Calu3 (cell line): Measurements from ENCODE around the gene AQP11. TPM values are rescaled to one million over a fixed set of nuclear protein-coding genes. Genes with fewer than 3 reads are reported as not detected.
"Not testable (repeated sequence)": the region's sequence is repeated elsewhere in the genome, so short reads cannot be mapped to it uniquely, and the experiment has no call there.

Experiments
- BruUV-seq: library from RNA; stranded (reverse); fragments of 400-500 nt; replicated peaks from 2 replicates; lab custom pipeline; 2021; lab: Mats Ljungman, UMichigan
- CTCF ChIA-PET: fragments of 300-600 bp; sonication (Branson Sonifier 250); formaldehyde crosslinking; loops from one replicate; lab custom pipeline; 2022; ENCODE audit warnings: antibody characterized with exemption; lab: Charles Lee
- DNase-seq: peaks from one replicate; pipeline ENCODE4 v3.0.0; 2022
- H3K27ac Mint-ChIP-seq: one replicate; pipeline ENCODE4 v1.8.0; 2022; ENCODE audit warnings: mixed read lengths; ENCODE audit not compliant: unreplicated experiment
- H3K27me3 Mint-ChIP-seq: one replicate; pipeline ENCODE4 v1.8.0; 2022; ENCODE audit warnings: mixed read lengths; ENCODE audit not compliant: unreplicated experiment
- H3K36me3 Mint-ChIP-seq: one replicate; pipeline ENCODE4 v1.8.0; 2022; ENCODE audit warnings: mild to moderate bottlenecking, moderate library complexity, mixed read lengths; ENCODE audit not compliant: insufficient read depth, unreplicated experiment
- H3K4me1 Mint-ChIP-seq: one replicate; pipeline ENCODE4 v1.8.0; 2022; ENCODE audit warnings: mild to moderate bottlenecking, low read depth, mixed read lengths; ENCODE audit not compliant: unreplicated experiment
- H3K4me3 Mint-ChIP-seq: one replicate; pipeline ENCODE4 v1.8.0; 2022; ENCODE audit warnings: mild to moderate bottlenecking, low read depth, moderate library complexity, mixed read lengths; ENCODE audit not compliant: unreplicated experiment
- H3K9me3 Mint-ChIP-seq: one replicate; pipeline ENCODE4 v1.8.0; 2022; ENCODE audit warnings: low read depth, mixed read lengths; ENCODE audit not compliant: unreplicated experiment
- CTCF ChIP-seq: fragments of 200-600 bp; IDR thresholded peaks from one replicate; pipeline ENCODE4 v1.8.0; 2022; ENCODE audit warnings: antibody characterized with exemption; ENCODE audit not compliant: unreplicated experiment
- intact Hi-C: fragments of 100-400 bp; cut with micrococcal nuclease; formaldehyde crosslinking; loops from one replicate; pipeline ENCODE4 v1.10.0; 2022; ENCODE audit not compliant: unreplicated experiment
- total RNA-seq: library from RNA; stranded (reverse); gene quantifications from 2 replicates; pipeline ENCODE4 v1.2.3, GENCODE V29; 2022

The AQP11 gene
- total RNA-seq, 1 experiment from 2014 or later, result 1.4 TPM

GRCh38 chr11:77619576-77620198 lies 29.9 kb downstream of the AQP11 start:
- CTCF ChIA-PET, result interaction anchor here (0.5 to 1.4 kb wide), 6 partner anchors 17 to 485 kb away, joined by 3 to 7 read pairs (median 4); partner anchors contain the start of gene AQP11
- Mint-ChIP-seq H3K4me1 (no peaks in the 10 kb centered on the region), H3K27ac (no peak overlapping the region), H3K27me3 (no peaks in the 10 kb centered on the region), H3K9me3 (no peaks in the 10 kb centered on the region), H3K4me3 (no peak overlapping the region), H3K36me3 (peaks cover 40% of the 10 kb centered on the region)
- DNase-seq, result peak; percentile 59
- BruUV-seq, result no TSS peak
- intact Hi-C loops, result loop anchor here (1.0 kb wide), 1 partner anchor 71 kb away; no protein-coding TSS in a partner anchor
- peak; percentile 37 for TF ChIP-seq CTCF

DNA sequence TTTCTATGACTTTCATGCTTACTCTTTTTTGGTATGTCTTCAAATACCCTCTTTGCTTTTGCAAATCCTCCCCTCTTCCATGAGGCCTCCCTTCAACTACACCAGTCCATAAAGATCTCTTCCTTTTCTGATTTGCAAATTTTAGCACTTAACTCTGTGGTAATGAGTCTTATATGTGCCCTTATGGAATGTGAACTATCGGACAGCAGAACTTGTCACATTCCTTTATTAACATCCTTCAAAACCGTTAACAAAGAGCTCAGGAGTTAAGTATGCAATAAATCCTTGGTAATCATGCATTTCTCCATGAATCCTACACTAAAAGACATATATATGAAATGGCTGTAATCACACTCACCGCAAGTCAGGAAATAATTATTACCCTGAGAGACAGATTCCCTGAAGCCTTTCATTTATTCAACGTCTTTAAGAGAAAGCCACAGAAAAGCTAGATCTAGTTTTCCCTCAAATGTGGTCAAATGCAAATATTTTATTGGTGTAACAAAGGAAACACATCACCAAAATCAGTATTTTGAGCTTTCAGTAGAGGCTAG lies 40.5 kb downstream of the AQP11 start:
- Mint-ChIP-seq H3K27me3 (no peaks in the 10 kb centered on the region), H3K4me1 (peaks cover 4% of the 10 kb centered on the region), H3K9me3 (no peaks in the 10 kb centered on the region), H3K4me3 (no peak overlapping the region), H3K27ac (no peak overlapping the region), H3K36me3 (peaks cover 15% of the 10 kb centered on the region)
- TF ChIP-seq CTCF, result no peak
- CTCF ChIA-PET, result no interaction called here
- DNase-seq, result no peak
- intact Hi-C loops, result no loop called here
- no TSS peak for BruUV-seq

DNA sequence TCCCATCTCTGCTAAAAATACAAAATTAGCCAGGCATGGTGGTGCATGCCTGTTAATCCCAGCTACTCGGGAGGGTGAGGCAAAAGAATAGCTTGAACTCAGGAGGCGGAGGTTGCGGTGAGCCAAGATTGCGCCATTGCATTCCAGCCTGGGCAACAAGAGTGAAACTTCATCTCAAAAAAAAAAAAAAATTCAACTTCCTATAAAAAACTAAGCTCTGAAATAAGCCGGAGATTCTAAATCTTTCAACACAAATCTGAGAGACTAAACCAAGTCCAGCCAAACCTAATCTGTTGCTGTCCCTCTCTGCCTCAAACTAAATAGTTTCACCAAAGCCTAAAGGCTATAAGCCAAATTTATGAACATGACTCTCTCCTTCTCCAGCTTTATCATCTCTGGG lies 44.2 kb downstream of the AQP11 start:
- CTCF ChIA-PET, DNase-seq, BruUV-seq, H3K4me3 Mint-ChIP-seq, H3K27me3 Mint-ChIP-seq, intact Hi-C loops, H3K9me3 Mint-ChIP-seq, H3K27ac Mint-ChIP-seq: not testable (repeated sequence)
- Mint-ChIP-seq H3K4me1 (peaks cover 19% of the 10 kb centered on the region), H3K36me3 (peaks cover 33% of the 10 kb centered on the region)

- Mint-ChIP-seq H3K27me3 (no peaks in the 10 kb centered on the region), H3K36me3 (peaks cover 30% of the 10 kb centered on the region), H3K4me1 (peaks cover 19% of the 10 kb centered on the region), H3K9me3 (no peaks in the 10 kb centered on the region), H3K4me3 (peak overlapping the region; percentile 91), H3K27ac (peak overlapping the region; percentile 86)
- DNase-seq, result no peak
- TF ChIP-seq CTCF, result no peak
- CTCF ChIA-PET, result no interaction called here
- TSS peak; percentile 80 for BruUV-seq
- intact Hi-C loops, result no loop called here
Observed at GRCh38 chr11:77636731-77637344, 47.1 kb downstream of the AQP11 start.
